HG03575 (cell line): ENCODE data around the gene DLX5.

Source experiments
- ATAC-seq: cut with Tn5 transposase; IDR thresholded peaks from one replicate; pipeline ENCODE4 v1.9.1; 2021; ENCODE audit not compliant: unreplicated experiment, insufficient number of reproducible peaks, low FRiP score; ENCODE audit errors: extremely low read depth

The DLX5 gene

GRCh38 chr7:96995406-96996110 is 29.1 kb downstream of the DLX5 start:
- ATAC-seq: no peak

GRCh38 chr7:96993980-96994379 is 30.7 kb downstream of the DLX5 start:
- ATAC-seq: no peak

GRCh38 chr7:96993094-96993865 is 31.4 kb downstream of the DLX5 start:
- ATAC-seq: no peak

- ATAC-seq: no peak
Observed at GRCh38 chr7:96992192-96993005, 32.2 kb downstream of the DLX5 start.

GRCh38 chr7:96991546-96992191 is 33.0 kb downstream of the DLX5 start:
- ATAC-seq: no peak

- ATAC-seq: no peak
Observed at GRCh38 chr7:96989859-96990317, 34.7 kb downstream of the DLX5 start.

- no peak for ATAC-seq
Observed at GRCh38 chr7:96989241-96989858, 35.3 kb downstream of the DLX5 start.

GRCh38 chr7:96987719-96988118 is 36.9 kb downstream of the DLX5 start:
- ATAC-seq: no peak

- no peak for ATAC-seq
Observed at GRCh38 chr7:96986901-96987300, 37.7 kb downstream of the DLX5 start.

- no peak for ATAC-seq
Observed at GRCh38 chr7:96985992-96986391, 38.6 kb downstream of the DLX5 start.

- no peak for ATAC-seq
Observed at GRCh38 chr7:96982586-96982985, 42.0 kb downstream of the DLX5 start.

GRCh38 chr7:96979551-96980276 is 44.9 kb downstream of the DLX5 start:
- ATAC-seq: no peak

- no peak for ATAC-seq
Observed at GRCh38 chr7:96977445-96977844, 47.2 kb downstream of the DLX5 start.

- no peak for ATAC-seq
Observed at GRCh38 chr7:96976106-96976505, 48.5 kb downstream of the DLX5 start.

- no peak for ATAC-seq
Observed at GRCh38 chr7:96973986-96974385, 50.6 kb downstream of the DLX5 start.

- ATAC-seq: no peak
Observed at GRCh38 chr7:96970739-96971138, 53.9 kb downstream of the DLX5 start.
